GM12865 (cell line): ENCODE measurements around the gene LPIN3.

Source experiments
- DNase-seq: peaks from one replicate; pipeline ENCODE4 v3.0.0; 2010; ENCODE audit warnings: low read depth
- H3K4me3 ChIP-seq: 2 replicates; pipeline ENCODE4 v1.5.1; 2011; ENCODE audit warnings: mild to moderate bottlenecking, low read depth, low read length, control low read depth
- CTCF ChIP-seq: IDR thresholded peaks from 2 replicates; pipeline ENCODE4 v1.5.1; 2011; ENCODE audit warnings: low read length, control low read depth, low read depth, inconsistent platforms; ENCODE audit not compliant: insufficient read depth; ENCODE audit errors: missing control alignments

Gene LPIN3

DNA sequence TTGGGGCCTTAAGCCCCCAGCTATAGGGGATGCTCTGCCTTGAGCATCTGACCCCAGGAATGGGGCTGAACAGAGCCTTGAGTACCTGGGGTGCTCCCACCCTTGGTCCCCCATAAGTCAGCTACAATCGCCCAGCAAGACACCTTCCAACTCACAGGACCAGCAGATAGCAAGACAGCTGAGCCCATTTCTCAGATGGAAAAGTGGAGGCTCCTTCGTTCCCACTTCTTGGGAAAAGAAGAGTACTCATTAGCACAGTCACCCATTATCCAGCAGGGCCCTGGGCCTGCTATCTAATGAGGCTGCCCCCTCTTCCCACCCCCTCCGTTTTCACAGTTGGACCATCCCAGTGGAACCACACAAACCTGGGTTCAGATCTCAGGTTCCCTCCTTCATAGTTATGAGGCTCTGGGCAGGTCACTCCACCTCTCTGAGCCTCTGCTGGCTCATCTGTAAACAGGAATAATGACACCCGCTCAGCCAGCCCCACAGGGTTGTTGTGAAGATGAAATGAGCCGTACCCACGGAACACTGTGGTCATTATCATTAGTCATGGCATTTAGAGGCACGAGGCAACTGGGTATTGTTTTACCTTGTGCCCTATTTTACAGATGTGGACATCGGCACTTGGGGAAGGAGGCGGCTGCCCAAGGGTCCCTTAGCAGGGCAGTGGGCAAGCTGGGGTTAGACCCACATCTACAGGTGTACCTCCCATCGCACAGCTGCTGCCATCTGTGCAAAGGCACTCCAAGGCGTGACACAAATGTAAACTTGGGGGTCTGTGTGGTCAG lies 4.5 kb downstream of the LPIN3 start:
- no peak overlapping the region for H3K4me3 ChIP-seq
- TF ChIP-seq CTCF, result no peak
- no peak for DNase-seq

GRCh38 chr20:41345729-41346067 lies 5.1 kb downstream of the LPIN3 start:
- no peak for DNase-seq
- no peak overlapping the region for H3K4me3 ChIP-seq
- no peak for TF ChIP-seq CTCF

DNA sequence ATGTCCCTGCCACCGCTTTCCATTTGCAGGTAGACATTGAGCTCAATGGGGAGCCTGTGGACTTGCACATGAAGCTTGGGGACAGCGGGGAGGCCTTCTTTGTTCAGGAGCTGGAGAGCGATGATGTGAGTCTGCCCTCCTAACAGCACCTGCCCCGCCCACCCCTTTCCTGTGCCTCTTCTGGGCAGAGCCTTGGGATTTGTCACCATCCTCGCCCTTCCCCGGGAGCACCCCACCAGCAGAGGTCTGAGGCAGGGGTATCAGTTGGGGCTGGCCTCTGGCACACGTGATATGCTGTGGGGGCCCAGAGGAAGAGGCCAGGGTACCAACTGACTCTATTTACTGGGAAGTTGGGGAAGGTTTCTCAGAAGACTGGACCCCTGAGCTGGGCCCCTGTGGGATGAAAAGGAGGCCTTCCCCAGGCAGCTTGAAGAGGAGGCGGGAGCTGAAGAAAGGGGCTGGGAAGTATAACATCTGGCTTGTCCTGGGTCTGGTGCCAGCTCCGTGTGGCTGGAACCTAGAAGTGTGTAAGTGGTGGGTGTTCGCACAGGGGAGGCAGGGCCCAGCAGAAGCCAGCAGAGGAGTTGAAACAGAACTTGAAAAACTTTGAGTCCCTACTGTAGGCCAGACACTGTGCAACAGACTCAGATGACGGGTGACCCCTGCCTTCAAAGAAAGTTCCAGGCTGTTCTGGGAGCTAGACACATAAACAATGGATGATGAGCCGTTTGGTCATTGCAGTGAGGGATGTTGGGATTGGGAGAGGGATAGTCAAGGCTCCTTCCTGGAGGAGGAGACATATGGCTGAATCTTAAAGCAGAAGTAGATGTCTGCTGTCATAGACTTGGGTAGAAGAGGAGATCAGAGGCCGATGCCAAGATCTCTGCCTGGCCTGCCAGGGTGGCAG lies 7.2 kb downstream of the LPIN3 start:
- no peak overlapping the region for H3K4me3 ChIP-seq
- DNase-seq, result no peak
- no peak for TF ChIP-seq CTCF

DNA sequence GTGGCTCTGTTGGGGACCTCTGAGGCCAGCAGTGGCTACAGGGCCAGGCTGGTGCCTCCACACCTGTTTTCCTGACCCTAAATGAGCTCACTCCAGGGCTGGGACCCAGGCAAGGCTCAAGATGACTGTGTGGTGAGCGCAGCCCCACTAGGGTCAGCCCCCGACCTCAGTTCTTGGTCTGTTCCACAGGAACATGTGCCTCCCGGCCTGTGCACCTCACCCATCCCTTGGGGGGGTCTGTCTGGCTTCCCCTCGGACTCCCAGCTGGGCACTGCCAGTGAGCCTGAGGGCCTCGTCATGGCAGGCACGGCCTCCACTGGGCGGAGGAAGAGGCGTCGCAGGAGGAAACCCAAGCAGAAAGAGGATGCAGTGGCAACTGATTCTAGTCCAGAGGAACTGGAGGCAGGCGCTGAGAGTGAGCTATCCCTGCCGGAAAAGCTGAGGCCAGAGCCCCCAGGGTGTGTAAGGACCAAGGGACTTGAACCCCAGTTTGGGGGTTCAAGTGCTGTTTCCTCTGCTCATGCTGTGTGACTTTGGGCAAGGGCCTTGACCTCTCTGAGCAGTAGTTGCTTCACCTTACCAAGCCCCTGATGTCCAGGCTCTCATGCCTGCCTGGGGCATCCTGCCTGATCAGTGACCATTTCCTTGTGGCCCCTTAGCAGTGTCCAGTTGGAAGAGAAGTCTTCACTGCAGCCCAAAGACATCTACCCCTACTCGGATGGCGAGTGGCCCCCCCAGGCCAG lies 8.0 kb downstream of the LPIN3 start:
- DNase-seq, result no peak
- no peak overlapping the region for H3K4me3 ChIP-seq
- TF ChIP-seq CTCF, result no peak

GRCh38 chr20:41349266-41349665 lies 8.6 kb downstream of the LPIN3 start:
- TF ChIP-seq CTCF, result no peak
- no peak overlapping the region for H3K4me3 ChIP-seq

DNA sequence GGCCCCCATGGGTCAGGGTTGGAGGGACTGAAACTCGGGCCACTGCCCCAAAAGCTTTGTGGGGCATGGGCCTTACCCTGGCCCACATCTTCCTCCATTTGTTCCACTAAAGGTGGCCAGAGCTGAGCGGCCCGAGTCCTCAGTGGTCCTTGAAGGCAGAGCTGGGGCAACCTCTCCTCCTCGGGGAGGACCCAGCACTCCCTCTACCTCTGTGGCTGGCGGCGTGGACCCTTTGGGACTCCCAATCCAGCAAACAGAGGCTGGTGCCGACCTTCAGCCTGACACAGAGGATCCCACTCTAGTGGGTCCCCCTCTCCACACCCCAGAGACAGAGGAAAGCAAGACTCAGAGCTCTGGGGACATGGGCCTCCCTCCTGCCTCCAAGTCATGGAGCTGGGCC lies 9.3 kb downstream of the LPIN3 start:
- no peak for DNase-seq
- no peak for TF ChIP-seq CTCF
- H3K4me3 ChIP-seq, result no peak overlapping the region

More at GRCh38 chr20:41349266-41349665, 8.6 kb downstream of the LPIN3 start:
- DNase-seq, result no peak
